Activated CD4-positive, CD25-positive, alpha-beta regulatory T cell treated with anti-CD3 and anti-CD28 coated beads, Interleukin-2, amount 50 U/mL, for 24 hours (primary cell): ENCODE results near the gene ANXA2.
A peak's percentile ranks its signal among the peaks of the same experiment; 100 is the strongest.
"Not testable (repeated sequence)": the region's sequence is repeated elsewhere in the genome, so short reads cannot be mapped to it uniquely, and the experiment has no call there.

ENCODE experiments used
- ATAC-seq, 2 donors: fragments of 150-1000 bp; cut with Tn5 transposase; one replicate each; pipeline ENCODE4 v1.10.0; 2021; ENCODE audit warnings: mild to moderate bottlenecking in 1 of 2, moderate library complexity in 1 of 2

The ANXA2 gene

DNA sequence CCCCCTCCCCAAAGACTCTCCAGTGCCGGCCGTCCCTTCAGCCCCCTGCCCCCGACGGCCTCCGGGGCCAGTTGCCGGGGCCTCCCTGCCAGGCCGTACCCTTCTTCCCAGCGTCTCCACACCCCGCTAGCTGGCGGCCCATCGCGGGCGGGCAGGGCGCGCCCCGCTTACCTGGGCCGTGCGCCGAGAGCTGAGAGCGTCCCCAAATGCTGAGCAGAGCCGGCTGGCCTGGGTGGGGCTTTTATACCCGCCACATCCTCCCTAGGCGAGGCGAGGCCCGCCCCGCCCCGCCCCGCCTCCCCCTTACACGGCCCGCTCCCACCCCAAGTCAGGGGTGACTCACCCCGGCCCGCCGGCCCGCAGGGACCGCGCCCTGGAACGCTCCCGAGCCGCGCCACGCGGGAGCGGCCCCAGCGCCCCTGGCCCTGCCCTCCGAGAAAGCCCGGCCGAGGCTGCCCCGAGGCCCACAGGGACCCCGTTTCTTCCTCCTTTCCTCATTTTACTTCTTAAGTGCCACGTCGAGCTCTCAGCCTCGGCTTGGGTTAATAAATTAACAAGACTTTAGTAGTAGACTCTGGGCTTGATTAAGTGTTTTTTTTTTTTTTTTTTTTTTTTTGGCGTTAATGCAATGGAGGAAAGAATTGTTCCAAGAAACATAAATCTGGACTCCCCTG, at the start of gene ANXA2:
Gene ANXA2 (minus strand): TSS at position 215 of the 674 bp plus-strand sequence. CDS start 11,911 bp downstream, outside the sequence.
- peak; percentile 81 to 82 for ATAC-seq

DNA sequence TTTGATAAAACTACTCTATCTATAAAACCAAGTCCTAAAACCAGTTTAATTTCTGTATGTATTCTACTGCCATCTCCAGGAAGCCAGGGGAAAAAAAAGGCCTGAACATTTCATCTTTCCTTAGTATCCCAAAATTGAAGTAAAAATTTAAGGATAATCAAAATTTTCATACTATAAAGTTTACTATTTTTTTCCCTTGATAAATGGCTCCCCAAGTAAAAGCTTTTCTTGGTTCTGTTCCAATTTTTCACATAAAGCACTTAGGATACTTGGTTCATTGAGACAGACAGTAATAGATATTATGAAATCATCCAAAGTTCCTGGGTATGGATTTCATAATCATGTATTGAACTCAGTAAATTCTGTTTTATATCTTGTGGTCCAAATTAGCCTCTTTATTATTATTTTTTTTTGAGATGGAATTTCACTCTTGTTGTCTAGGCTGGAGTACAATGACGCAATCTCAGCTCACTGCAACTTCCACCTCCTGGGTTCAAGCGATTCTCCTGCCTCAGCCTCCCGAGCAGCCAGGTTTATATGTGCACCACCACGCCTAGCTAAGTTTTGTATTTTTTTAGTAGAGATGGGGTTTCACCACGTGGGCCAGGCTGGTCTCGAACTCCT, 46.6 kb upstream of the ANXA2 start:
- ATAC-seq, result no peak

DNA sequence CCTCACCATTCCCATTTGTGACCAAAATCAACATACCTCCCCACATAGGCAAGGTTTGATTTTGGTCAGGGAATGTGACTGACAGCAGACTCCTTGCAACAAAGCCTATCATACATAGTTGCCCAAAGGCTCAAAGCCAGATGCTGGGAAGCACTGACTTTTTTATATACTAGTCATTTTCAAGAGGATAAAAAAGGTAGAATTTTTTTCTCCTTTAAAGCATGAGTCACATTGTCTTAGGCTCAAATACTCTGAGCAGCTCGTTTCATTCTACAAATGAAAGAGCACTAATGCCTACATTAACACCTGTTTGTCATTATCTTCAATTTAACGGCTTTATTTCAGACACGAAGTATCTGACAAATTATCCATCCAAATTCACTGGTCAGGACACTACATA, 45.0 kb upstream of the ANXA2 start:
- ATAC-seq, result no peak

DNA sequence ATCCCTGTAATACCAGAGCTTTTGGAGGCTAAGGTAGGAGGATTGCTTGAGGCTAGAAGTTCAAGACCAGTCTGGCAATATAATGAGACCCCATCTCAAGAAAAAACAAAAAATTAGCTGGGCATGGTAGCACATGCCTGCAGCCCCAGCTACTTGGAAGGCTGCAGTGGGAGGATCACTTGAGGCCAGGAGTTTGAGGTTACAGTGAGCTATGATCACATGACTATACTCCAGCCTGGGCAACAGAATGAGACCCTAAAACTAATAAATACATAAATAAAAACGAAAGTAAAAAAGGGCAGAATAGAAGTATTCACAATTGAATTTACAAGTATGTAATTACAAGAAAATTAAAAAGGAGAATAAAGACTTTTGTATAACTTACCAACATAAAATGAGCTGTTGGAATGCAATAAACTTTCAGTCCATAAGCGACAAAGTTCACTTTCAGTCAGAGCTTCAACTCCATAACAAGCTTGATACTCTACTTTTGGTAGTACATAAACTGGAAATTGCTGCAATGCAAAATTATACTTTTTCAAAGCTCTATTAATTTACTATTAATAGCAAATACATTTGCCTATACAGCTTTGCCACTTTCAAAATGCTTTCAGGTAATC, 44.4 kb upstream of the ANXA2 start:
- no peak for ATAC-seq

DNA sequence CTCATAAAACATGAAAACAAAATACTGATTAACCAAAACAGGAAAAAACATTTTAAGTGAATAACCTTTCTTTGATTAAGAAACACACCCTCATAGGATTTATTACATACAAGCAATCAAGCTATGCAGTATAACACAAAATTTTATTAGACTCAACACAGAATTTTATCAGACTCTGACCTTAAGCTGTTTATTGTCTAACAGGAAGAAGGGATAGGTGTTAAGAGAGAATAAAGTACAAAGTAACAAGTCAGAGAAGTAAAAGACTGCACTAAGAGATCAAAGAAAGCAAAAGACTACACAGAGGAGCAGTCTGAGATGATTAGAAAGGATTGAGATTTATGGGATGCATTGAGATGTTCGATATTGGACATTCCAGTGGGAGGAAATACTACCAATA, 43.5 kb upstream of the ANXA2 start:
- ATAC-seq, result no peak

DNA sequence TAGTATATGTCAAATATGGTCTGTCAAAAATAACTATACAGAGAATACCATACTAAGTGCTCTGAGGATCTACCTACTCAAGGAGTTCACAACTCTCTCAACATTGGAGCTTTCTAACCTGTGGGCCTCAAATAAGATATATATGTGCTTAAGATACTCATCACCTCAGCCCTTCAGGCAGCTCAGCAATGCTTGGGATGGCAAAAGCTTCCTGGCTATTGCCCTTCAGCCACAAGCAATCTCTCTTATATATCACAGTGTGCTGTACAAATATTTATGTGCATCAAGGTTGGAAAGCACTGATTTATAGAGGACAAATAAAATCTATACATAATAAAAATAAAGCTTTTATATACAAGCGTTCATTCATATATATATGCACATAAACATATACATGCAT, 40.9 kb upstream of the ANXA2 start:
- no peak for ATAC-seq

DNA sequence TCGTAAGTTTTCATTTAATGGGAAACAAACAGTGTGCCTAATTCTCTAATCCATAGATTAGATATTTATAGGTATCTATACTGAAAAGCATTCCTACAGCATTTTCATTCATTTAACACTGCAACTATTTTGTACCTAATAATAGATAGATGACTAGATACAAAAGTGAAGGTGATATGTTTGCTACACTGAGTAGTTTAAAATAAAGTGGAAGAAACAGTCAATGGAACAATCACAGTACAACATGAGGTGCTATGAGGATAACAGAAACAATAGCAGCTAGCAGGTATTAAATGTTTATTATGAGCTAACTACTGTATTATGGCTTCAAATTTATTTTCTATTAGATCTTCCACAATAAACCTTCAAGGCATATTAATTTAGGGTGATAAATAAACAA, 31.1 kb upstream of the ANXA2 start:
- ATAC-seq, result no peak

DNA sequence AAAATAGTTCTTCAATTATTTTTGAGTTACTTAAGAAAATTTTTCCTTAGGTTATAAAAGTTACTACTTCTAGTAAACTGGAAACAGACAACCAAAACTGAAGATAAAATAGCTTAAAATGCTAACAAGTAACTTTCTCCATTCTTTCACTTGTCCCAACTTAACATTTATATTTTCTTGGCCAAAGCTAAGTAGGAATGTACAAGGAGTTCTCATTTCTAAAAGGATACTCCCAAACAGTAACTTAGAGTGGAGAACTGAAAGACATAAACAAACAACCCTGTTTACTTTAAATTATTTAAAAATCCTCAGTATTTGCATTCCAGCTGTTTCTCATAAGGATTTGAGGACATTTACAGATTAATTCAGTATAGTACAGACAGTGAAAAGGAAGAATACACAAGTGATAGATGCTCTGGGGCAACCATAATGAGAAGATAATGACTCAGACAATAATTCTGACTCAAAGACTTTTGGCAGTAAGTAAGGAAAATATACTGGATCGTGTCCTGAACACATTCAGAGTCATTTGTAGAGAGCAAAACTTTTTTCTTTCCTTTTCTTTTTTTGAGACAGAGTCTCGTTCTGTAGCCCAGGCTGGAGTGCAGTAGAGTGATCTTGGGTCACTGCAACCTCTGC, 29.2 kb upstream of the ANXA2 start:
- no peak for ATAC-seq

DNA sequence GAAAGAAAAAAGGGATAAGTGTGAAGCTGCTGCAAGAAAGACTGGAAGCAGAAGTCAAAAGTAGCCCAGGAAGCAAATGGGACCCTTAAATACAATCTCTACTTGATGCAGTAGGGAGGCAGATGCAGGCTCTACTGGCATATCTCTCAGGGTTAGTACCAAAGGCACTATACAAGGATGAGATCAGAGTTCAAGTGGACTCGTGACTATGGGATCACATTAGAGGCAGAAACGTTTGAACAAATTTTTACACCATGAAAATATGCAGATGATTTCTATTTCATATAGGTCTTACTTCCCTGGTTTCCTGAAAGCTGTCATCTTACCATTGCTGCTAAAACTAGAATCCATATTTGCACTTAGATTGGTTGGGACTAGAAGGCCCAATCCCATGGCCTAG, 27.7 kb upstream of the ANXA2 start:
- no peak for ATAC-seq

DNA sequence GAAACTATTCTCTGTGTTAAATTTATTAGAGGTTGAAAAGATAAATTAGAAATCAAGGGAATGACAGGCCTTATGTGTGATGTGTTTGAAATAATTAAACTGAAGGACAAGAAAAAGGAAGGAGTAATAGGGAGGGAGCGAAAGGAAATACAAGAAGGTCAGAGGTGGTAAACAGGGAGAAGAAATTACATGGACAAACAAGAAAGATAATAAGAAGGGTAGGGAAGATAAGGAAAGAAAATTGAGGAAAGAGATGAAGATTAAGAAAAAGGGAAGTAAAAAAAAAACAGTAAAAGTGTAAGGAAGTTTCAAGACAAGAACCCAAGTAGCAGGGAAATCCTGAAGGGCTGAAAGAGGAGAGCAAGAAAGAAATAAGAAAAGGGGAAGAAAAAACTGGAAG, 26.2 kb upstream of the ANXA2 start:
- ATAC-seq, result no peak

DNA sequence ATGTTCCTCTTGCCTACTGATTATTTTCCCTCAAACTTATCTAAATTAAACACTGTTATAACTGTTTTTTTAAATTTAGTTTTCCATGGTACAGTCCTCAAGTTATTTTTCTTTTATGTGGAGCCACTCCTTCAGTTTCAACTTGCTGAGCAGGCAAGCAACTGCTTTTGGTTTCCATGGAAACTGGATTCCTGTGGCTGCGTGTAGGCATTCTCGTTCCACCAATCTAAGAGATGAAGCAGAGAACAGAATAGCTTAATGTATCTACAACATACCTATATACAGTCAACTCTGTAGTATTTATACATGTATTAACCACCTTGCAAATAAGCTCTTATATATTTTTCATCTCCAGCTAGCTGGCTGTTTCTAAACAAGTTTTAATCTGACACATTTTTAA, 25.8 kb upstream of the ANXA2 start:
- no peak for ATAC-seq

DNA sequence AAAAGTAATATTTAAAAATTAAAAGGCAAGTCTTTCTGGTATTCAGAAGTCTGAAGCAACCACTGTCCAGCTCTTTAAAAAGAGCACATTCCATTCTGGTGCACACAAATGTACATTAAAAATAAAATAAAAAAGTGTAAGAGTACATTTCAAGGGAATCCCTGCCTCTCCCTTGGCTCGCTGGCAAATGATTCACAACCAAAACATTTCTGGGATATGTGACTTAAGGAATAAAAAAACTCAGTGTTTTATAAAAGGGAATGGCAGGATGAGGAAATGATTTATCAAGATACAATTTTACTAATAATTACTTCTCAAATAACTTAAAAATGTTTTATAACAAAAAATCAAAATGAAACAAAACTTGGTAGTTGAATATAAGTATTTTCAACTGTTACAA, 23.8 kb upstream of the ANXA2 start:
- no peak for ATAC-seq

DNA sequence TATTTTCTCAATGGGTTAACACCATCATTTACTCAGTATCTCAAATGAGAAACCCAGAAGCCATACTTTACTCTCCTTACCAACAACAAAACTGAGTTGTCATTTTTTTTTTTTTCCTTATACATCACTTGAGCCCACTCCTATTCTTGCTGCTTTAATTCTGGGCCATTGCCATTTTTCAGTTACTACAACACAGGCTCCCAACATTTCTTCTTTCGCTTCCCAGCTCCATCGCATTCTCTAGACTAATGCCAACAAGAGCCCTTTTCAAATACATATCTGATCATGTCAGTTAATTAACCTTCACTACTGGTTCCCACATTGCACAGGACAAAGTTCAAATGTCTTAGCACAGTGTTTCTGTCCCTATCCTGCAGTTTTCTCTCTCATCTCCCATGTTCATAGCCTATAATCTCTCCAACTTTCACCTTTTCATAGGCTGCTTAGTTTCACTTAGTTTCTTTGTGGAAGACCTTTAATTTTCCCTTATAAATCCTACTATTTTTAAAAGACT, 22.5 kb upstream of the ANXA2 start:
- ATAC-seq, result no peak

DNA sequence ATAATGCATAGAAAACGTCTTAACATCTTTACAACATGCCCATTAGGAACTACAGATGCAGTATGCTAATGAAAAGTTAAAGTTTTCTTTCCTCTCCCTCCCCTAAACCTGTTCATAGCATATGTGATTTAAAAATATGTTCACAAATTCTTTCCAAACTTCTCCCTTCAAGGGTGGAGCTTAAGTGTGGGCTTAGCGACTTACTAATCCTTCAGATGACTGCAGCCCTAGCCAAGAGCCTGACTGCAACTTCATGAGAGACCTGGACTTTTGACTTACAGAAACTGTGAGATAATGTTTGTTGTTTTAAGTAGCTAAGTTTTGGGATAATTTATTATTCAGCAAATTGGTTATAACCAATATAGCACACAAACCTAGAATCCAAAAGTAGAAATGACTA, 22.0 kb upstream of the ANXA2 start:
- no peak for ATAC-seq

DNA sequence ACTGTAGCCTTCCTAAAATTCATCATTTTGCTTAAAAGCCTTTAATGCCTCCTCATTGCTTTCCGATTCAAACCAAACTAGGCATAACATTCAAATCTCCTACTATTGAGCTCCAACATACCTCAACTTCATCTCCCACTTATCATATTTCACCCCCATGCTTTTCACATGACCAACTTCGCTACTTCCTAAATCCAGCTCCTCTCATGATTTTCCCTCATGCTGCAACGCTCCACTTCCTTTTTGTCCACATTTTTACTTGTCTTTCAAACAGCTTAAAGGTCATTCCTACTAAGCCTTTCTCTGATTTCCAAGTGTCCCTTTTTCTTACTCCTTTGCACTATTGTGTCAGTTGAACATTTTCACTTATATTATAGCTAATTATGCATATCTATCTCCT, 20.3 kb upstream of the ANXA2 start:
- ATAC-seq, result no peak

DNA sequence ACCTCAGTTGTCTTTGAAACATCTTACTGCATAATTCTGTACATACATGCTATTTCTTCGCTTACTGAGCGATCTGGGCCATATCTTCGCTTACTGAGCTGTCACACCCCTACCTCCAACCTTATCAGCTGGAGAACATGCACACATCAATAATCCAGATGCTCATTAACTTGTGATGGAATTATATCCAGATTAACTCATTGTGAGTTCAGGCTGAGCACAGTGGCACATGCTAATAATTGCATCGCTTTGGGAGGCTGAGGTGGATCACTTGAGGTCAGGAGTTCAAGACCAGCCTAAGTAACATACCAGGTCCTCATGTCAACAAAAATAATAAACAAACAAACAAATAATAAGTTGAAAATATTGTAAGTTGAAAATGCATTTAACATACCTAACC, 19.3 kb upstream of the ANXA2 start:
- no peak for ATAC-seq

DNA sequence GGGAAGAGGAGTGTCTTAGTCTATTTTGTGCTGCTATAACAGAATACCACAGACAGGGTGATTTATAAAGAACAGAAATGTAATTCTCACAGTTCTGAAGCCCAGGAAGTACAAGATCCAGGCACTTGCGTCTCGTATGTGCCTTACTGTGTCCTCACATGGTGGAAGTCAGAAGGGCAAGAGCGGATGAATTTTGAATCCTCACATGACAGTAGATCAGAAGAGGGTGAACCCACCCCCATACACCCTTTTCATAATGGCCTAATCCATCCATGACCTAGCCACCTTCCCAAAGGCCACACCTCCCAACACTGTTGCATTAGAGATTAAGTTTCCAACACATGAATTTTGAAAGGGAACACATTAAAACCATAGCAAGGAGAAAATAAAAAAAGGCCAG, 18.7 kb upstream of the ANXA2 start:
- ATAC-seq, result no peak

DNA sequence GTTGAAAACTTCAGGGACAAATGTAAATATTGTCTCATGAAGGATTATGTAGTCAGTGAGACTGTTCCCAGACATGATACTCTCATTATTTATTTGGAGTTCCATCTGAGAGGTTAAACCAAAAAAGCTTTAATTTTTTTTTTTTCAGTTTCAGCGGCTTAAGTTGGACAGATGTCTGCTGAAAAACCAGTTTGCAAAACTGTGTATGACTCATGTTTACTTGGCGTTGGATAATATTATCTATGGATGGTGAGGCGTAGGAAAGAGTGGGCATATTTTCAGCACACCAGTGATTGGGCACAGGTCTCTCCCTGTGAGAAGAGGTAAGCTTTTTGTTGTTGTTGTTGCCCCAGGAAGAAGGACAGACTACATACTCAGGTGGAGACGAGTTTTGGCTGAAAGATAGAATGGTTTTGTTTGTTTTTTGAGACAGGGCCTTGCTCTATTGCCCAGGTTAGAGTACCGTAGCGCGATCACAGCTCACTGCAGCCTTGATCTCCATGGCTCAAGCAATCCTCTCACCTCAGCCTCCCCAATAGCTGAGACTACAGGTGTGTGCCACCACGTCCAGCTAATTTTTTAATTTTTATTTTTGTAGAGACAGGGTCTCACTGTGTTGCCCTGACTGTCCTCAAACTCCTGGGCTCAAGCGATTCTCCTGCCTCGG, 16.4 kb upstream of the ANXA2 start:
- no peak for ATAC-seq

DNA sequence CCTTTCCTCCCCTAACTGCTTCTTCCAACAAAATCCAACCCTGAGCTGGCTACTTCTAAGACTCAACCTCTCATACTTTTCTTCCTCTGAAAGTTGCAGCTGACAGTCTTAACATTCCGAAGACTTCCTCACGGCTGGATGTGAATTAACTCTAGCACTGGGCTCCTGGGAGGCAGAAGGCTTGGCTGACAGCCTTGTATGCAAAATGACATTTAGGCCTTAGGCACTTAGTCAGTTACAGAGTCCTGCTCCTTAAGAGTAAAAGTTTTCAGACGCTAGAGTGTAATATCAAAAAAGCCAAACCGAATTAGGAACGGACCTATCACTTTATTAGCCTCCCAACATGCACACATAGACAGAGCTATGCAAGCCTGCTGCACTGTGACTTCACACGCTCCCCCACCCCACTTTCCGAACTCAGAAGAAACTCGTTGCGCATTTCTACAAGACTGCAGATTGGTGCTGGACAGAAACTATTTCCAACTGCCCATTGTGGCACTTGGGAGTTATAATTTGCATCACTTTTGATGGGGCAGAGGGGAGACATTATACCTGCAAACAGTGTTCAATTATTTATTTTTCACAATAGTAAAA, 15.5 kb upstream of the ANXA2 start:
- ATAC-seq, result no peak

DNA sequence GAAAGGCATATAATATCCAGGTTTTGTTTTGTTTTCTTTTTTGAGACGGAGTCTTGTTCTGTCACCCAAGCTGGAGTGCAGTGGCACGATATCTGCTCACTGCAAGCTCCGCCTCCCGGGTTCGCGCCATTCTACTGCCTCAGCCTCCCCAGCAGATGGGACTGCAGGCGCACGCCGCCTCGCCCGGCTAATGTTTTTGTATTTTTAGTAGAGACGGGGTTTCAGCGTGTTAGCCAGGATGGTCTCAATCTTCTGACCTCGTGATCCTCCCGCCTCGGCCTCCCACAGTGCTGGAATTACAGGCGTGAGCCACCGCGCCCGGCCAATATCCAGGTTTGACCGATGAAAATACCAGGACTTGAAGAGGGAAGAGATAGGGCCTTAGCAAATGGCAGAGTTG, 15.0 kb upstream of the ANXA2 start:
- ATAC-seq, result not testable (repeated sequence)

DNA sequence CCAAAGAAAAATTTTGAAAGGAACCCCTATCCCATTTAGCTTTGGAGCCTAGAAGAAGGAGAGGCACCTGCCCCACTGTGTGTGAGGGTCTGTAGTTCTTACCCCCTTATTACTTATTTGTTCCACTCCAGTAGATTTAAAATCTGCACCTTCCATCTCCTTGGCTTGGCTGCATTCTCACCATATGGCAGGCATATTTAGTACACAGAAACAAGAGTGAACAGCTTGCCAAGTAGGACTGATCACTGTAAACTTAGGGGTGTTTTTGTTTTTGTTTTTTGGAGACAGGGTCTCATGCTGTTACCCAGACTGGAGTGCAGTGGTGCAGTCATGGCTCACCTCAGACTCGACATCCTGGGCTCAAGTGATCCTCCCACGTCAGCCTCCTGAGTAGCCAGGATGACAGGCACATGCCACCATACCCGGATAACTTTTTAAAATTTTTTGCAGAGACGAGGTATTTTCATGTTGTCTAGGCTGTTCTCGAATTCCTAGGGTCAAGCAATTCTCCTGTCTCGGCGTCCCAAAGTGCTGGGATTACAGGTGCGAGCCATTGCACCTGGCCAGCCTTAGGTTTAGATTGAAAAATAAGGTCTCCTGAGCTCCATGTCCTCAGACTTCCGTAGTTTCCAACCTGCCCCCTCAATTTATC, 14.1 kb upstream of the ANXA2 start:
- ATAC-seq, result no peak

DNA sequence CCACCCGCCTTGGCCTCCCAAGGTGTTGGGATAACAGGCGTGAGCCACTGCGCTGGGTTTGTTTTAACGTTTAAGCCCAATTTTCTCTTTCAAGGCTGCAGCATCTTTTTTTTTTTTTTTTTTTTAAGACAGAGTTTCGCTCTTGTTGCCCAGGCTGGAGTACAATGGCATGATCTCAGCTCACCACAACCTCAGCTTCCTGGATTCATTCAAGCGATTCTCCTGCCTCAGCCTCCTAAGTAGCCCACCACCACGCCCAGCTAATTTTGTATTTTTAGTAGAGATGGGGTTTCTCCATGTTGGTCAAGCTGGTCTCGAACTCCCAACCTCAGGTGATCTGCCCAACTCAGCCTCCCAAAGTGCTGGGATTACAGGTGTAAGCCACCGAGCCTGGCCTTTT, 12.6 kb upstream of the ANXA2 start:
- ATAC-seq, result not testable (repeated sequence)
